Panc1 (cell line): ENCODE measurements around the gene RPP30. TPM values are rescaled to one million over a fixed set of nuclear protein-coding genes. Genes with fewer than 3 reads are reported as not detected.

Source experiments
- ATAC-seq: fragments of 200-7000 bp; cut with Tn5 transposase; 2 replicates; pipeline ENCODE4 v1.9.1; 2020; ENCODE audit warnings: mild to moderate bottlenecking, moderate library complexity
- BruUV-seq: library from RNA; stranded (reverse); fragments of 400-500 nt; replicated peaks from 2 replicates; lab custom pipeline; 2021; lab: Mats Ljungman, UMichigan
- CTCF ChIA-PET: fragments of 300-600 bp; sonication (Branson Sonifier 250); formaldehyde crosslinking; loops from one replicate; lab custom pipeline; 2022; ENCODE audit warnings: antibody characterized with exemption; lab: Charles Lee
- POLR2A ChIA-PET: fragments of 300-600 bp; sonication (Branson Sonifier 250); formaldehyde crosslinking; loops from one replicate; lab custom pipeline; 2022; ENCODE audit warnings: antibody characterized with exemption; lab: Charles Lee
- DNase-seq: peaks from one replicate; pipeline ENCODE4 v3.0.0-alpha.2; 2010; ENCODE audit warnings: low read depth, low spot score
- H3K27ac ChIP-seq: 2 replicates; pipeline ENCODE4 v1.5.1; 2011; ENCODE audit warnings: mild to moderate bottlenecking, low read length, inconsistent platforms
- H3K27me3 ChIP-seq: fragments of 200-500 bp; sonication (Bioruptor generic); 2 replicates; pipeline ENCODE4 v1.6.0; 2014; ENCODE audit warnings: low read length, inconsistent platforms; ENCODE audit not compliant: control insufficient read depth, insufficient read depth
- H3K36me3 ChIP-seq: fragments of 200-500 bp; sonication (Bioruptor generic); 2 replicates; pipeline ENCODE4 v1.5.1; 2014; ENCODE audit warnings: inconsistent platforms, mild to moderate bottlenecking, low read length, moderate library complexity; ENCODE audit not compliant: control insufficient read depth, insufficient read depth
- H3K4me1 ChIP-seq: 2 replicates; pipeline ENCODE4 v1.5.1; 2011; ENCODE audit warnings: inconsistent platforms, mild to moderate bottlenecking, low read length, moderate library complexity; ENCODE audit not compliant: control insufficient read depth, insufficient read depth
- H3K4me3 ChIP-seq, 2 experiments: 2 replicates each; pipeline ENCODE4 v1.5.1; 2011 to 2012; ENCODE audit warnings: low read depth in 2 of 2, low read length in 2 of 2, mild to moderate bottlenecking in 2 of 2, inconsistent platforms in 1 of 2, moderate library complexity in 1 of 2
- H3K9me3 ChIP-seq: fragments of 200-500 bp; sonication (Bioruptor generic); 2 replicates; pipeline ENCODE4 v1.5.1; 2014; ENCODE audit warnings: low read depth, mild to moderate bottlenecking, inconsistent platforms, low read length, moderate library complexity; ENCODE audit not compliant: control insufficient read depth, insufficient read depth
- CTCF ChIP-seq: fragments of 450-650 bp; IDR thresholded peaks from 2 replicates; pipeline ENCODE4 v1.5.1; 2017; ENCODE audit warnings: mild to moderate bottlenecking
- POLR2AphosphoS5 ChIP-seq: IDR thresholded peaks from 2 replicates; pipeline ENCODE4 v1.6.1; 2012; ENCODE audit warnings: mild to moderate bottlenecking, low read depth, low read length, moderate library complexity
- REST ChIP-seq, 2 experiments: IDR thresholded peaks; 2 replicates each; pipeline ENCODE4 v1.6.1; 2011 to 2012; ENCODE audit warnings: low read depth in 2 of 2, control low read depth in 1 of 2, low read length in 1 of 2, mild to moderate bottlenecking in 1 of 2, moderate library complexity in 1 of 2; ENCODE audit not compliant: insufficient read depth in 1 of 2
- SIN3A ChIP-seq: IDR thresholded peaks from 2 replicates; pipeline ENCODE4 v1.6.1; 2012; ENCODE audit warnings: low read depth, mild to moderate bottlenecking, low read length, moderate library complexity, borderline replicate concordance; ENCODE audit not compliant: insufficient read depth
- TCF7L2 ChIP-seq: IDR thresholded peaks from 2 replicates; pipeline ENCODE4 v1.6.1; 2011; ENCODE audit warnings: mild to moderate bottlenecking, low read depth, low read length, inconsistent platforms
- in situ Hi-C: cut with HindIII; loops from 2 replicates; pipeline ENCODE4 v1.10.0; 2016; ENCODE audit warnings: low sequenced_read_pairs, low pct_unique_long_range_greater_than_20kb
- intact Hi-C: fragments of 100-400 bp; cut with micrococcal nuclease; formaldehyde crosslinking; loops from one replicate; pipeline ENCODE4 v1.10.0; 2022; ENCODE audit not compliant: unreplicated experiment
- total RNA-seq: library from RNA; stranded (reverse); gene quantifications from one replicate; pipeline ENCODE4 v1.2.1, GENCODE V29; 2021; ENCODE audit not compliant: unreplicated experiment

Gene RPP30
- total RNA-seq, 1 experiment from 2014 or later, result 59.0 TPM

- POLR2A ChIA-PET, result no interaction called here
- Histone ChIP-seq H3K4me1 (no peaks in the 10 kb centered on the region; the same call in 1 of the 2 replicates), H3K36me3 (no peaks in the 10 kb centered on the region), H3K4me3 (peak within 1 kb of the TSS in 1 of 2 experiments; percentile 4; a peak in 1 of 4 replicates), H3K9me3 (no peaks in the 10 kb centered on the region), H3K27me3 (no peaks in the 10 kb centered on the region), H3K27ac (no peak within 1 kb of the TSS)
- TF ChIP-seq CTCF (no peak), TCF7L2 (no peak), SIN3A (no peak), POLR2AphosphoS5 (no peak), REST (IDR thresholded peaks at IDR 0.05; ENCODE audit: insufficient read depth in 1 of 2, low read depth in 2 of 2, low read length in 1 of 2) (no peak)
- no TSS peak for BruUV-seq
- intact Hi-C loops (no loop called here), in situ Hi-C loops (no loop called here)
- ATAC-seq (peak; percentile 93), DNase-seq (peak; percentile 85)
- CTCF ChIA-PET, result interaction anchor here (0.6 kb wide), 1 partner anchor 101 kb away, joined by 3 read pairs; no protein-coding TSS in a partner anchor
These were observed 49.4 kb downstream of the RPP30 start, which contains the start of gene ANKRD1 for GRCh38 chr10:90920986-90921666. Gene ANKRD1, minus strand, starts transcription at chr10:90921087. Its CDS starts 60 bp downstream, at chr10:90921027.

GRCh38 chr10:90921906-90922305 is 50.1 kb downstream of the RPP30 start:
- no peaks in the 10 kb centered on the region; the same call in 1 of the 2 replicates for H3K4me1 ChIP-seq
- TF ChIP-seq TCF7L2 (no peak), POLR2AphosphoS5 (no peak), CTCF (no peak), REST (IDR thresholded peaks at IDR 0.05; ENCODE audit: insufficient read depth in 1 of 2, low read depth in 2 of 2, low read length in 1 of 2) (no peak), SIN3A (no peak)
- no TSS peak for BruUV-seq
- no peak overlapping the region for H3K27ac ChIP-seq
- no peaks in the 10 kb centered on the region for H3K27me3 ChIP-seq
- intact Hi-C loops, result no loop called here
- DNase-seq (no peak), ATAC-seq (no peak)
- ChIA-PET POLR2A (no interaction called here), CTCF (no interaction called here)
- in situ Hi-C loops, result no loop called here
- no peak overlapping the region for H3K4me3 ChIP-seq
- no peaks in the 10 kb centered on the region for H3K36me3 ChIP-seq
- H3K9me3 ChIP-seq, result no peaks in the 10 kb centered on the region
